Smooth muscle cell (in vitro differentiated cells): ENCODE measurements around the gene COL16A1. TPM values are rescaled to one million over a fixed set of nuclear protein-coding genes. Genes with fewer than 3 reads are reported as not detected.
A peak's percentile ranks its signal among the peaks of the same experiment; 100 is the strongest.

Experiments used
- DNase-seq: peaks from one replicate; lab custom pipeline; 2025; ENCODE audit not compliant: unreplicated experiment; lab: John Stamatoyannopoulos, UW
- H2AFZ ChIP-seq: fragments of 200-600 bp; sonication (generic); 2 replicates; pipeline ENCODE4 v1.6.0; 2016; ENCODE audit warnings: antibody characterized with exemption, low read depth, mild to moderate bottlenecking
- H3F3A ChIP-seq: fragments of 200-600 bp; sonication (generic); 2 replicates; pipeline ENCODE4 v1.6.0; 2017; ENCODE audit warnings: antibody characterized with exemption, low read depth
- H3K27ac ChIP-seq: fragments of 200-600 bp; sonication (generic); 2 replicates; pipeline ENCODE4 v1.5.1; 2016; ENCODE audit warnings: low read depth, mild to moderate bottlenecking
- H3K27me3 ChIP-seq: fragments of 200-600 bp; sonication (generic); 2 replicates; pipeline ENCODE4 v1.6.1; 2016; ENCODE audit warnings: low read depth, mild to moderate bottlenecking
- H3K36me3 ChIP-seq: fragments of 200-600 bp; sonication (generic); 2 replicates; pipeline ENCODE4 v1.5.1; 2016; ENCODE audit warnings: low read depth
- H3K4me1 ChIP-seq: fragments of 200-600 bp; sonication (generic); 2 replicates; pipeline ENCODE4 v1.5.1; 2016; ENCODE audit warnings: low read depth
- H3K4me2 ChIP-seq: fragments of 200-600 bp; sonication (generic); 2 replicates; pipeline ENCODE4 v1.6.0; 2016; ENCODE audit warnings: mild to moderate bottlenecking
- H3K4me3 ChIP-seq: fragments of 200-600 bp; sonication (generic); 2 replicates; pipeline ENCODE4 v1.5.1; 2016; ENCODE audit warnings: mild to moderate bottlenecking
- H3K79me2 ChIP-seq: fragments of 200-600 bp; sonication (generic); 2 replicates; pipeline ENCODE4 v1.6.0; 2016; ENCODE audit warnings: low read depth, mild to moderate bottlenecking
- H3K9ac ChIP-seq: fragments of 200-600 bp; sonication (generic); 2 replicates; pipeline ENCODE4 v1.6.0; 2016; ENCODE audit warnings: low read depth
- H3K9me3 ChIP-seq: fragments of 200-600 bp; sonication (generic); replicated peaks from 2 replicates; pipeline ENCODE4 v1.5.1; 2016; ENCODE audit warnings: low read depth
- H4K20me1 ChIP-seq: fragments of 200-600 bp; sonication (generic); 2 replicates; pipeline ENCODE4 v1.6.0; 2016; ENCODE audit warnings: low read depth
- WGBS: methylation state at CpG from one replicate; pipeline ENCODE4 v1.1.7; 2016; ENCODE audit warnings: low lambda C conversion rate; 5-methylcytosine and 5-hydroxymethylcytosine counted together
- polyA plus RNA-seq: library from polyadenylated mRNA; unstranded; fragments of >200 nt; fragmentation: Nextera tagmentation; extraction: Ambion mirVana; gene quantifications from 2 replicates; pipeline ENCODE4 v1.2.1, GENCODE V29; 2016
- total RNA-seq: library from RNA; depleted of rRNA; stranded (reverse); fragments of >200 nt; gene quantifications from 2 replicates; pipeline ENCODE4 v1.2.3, GENCODE V29; 2014
- TF ChIP-seq, protein P1 (sequence below): fragments of 200-600 bp; sonication (generic); IDR thresholded peaks from 2 replicates; pipeline ENCODE4 v1.5.1; 2017; ENCODE audit warnings: borderline replicate concordance, mild to moderate bottlenecking, antibody characterized with exemption; ENCODE audit not compliant: insufficient read depth, poor library complexity, severe bottlenecking

COL16A1 gene
- total and polyA plus RNA-seq, 2 experiments from 2014 or later: 67.3 to 152 TPM

DNA sequence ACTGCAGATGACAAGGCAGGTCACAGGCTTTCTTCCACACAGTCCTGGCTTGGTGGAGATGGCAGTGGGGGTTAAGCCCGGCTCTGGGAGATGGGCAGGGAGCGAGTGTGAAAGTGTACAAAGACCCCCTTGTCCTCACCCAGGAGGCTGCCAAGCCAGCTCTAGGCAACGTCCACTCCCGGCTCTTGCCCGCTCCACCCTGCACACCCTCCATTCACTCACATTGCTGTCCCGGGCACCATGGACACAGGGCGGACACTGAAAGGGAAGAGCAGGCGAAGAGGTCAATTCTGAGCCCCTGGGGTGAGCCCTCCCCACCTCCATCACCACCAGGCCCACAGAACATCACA is 8.9 kb downstream of the COL16A1 start:
- Histone ChIP-seq H3F3A (no peaks in the 10 kb centered on the region), H3K4me1 (peaks cover 7% of the 10 kb centered on the region), H3K9ac (no peak overlapping the region), H4K20me1 (no peaks in the 10 kb centered on the region), H3K79me2 (peaks cover 10% of the 10 kb centered on the region), H3K4me2 (no peak overlapping the region), H3K36me3 (no peaks in the 10 kb centered on the region), H3K27ac (no peak overlapping the region), H3K9me3 (no peaks in the 10 kb centered on the region), H2AFZ (no peak overlapping the region), H3K4me3 (no peak overlapping the region), H3K27me3 (no peaks in the 10 kb centered on the region)
- DNase-seq: no peak
- TF ChIP-seq, protein P1, sequence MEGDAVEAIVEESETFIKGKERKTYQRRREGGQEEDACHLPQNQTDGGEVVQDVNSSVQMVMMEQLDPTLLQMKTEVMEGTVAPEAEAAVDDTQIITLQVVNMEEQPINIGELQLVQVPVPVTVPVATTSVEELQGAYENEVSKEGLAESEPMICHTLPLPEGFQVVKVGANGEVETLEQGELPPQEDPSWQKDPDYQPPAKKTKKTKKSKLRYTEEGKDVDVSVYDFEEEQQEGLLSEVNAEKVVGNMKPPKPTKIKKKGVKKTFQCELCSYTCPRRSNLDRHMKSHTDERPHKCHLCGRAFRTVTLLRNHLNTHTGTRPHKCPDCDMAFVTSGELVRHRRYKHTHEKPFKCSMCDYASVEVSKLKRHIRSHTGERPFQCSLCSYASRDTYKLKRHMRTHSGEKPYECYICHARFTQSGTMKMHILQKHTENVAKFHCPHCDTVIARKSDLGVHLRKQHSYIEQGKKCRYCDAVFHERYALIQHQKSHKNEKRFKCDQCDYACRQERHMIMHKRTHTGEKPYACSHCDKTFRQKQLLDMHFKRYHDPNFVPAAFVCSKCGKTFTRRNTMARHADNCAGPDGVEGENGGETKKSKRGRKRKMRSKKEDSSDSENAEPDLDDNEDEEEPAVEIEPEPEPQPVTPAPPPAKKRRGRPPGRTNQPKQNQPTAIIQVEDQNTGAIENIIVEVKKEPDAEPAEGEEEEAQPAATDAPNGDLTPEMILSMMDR: no peak
- WGBS: 97% methylated on average over 8 of the region's 8 CpGs

DNA sequence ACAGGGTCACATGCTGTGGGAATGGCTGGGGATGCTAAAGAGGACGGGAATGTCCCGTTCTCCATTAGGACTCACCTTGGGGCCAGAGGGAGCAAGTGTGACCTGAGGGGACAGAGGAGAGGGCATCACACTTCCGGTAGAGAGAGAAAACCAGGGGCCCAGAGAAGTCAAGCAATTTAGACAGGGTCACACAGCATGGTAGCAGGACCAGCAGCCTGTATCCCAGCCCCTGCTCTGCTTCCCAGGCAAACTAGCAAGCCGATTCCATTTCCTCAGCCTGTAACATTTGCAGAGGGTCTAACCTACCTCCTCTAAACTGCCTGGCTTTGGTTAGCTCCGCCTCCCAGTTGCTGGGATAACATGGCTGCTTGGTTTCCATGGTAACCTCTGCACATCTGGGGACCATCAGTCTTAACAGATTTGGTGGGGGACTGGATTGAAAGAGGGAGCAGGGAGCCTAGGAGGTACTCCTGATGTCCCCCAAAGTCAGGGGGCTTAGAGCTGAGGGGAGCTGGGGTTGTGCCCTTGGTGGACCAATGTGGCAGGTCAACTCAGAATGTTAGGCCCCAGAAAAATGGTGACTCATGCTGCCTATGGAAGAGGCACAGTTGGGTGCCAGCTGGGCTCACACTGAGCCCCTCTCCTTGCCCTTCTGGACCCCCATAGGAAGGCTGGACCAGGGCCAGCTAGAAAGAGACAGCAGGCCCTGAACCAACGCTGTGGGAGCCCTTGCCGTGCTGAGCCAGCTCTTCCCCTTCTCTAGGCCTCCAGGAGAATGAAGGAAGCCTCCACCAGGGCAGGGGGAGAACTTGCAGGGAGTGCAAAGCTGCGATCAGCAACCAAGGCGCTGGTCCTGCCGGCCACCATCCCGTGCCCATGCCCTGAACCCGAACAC is 9.5 kb downstream of the COL16A1 start:
- Histone ChIP-seq H3K4me3 (no peak overlapping the region), H3K4me1 (peaks cover 12% of the 10 kb centered on the region), H3K79me2 (peaks cover 4% of the 10 kb centered on the region), H3K9me3 (no peaks in the 10 kb centered on the region), H3K27me3 (no peaks in the 10 kb centered on the region), H2AFZ (no peak overlapping the region), H3K9ac (no peak overlapping the region), H3F3A (no peaks in the 10 kb centered on the region), H3K27ac (no peak overlapping the region), H3K4me2 (no peak overlapping the region), H4K20me1 (no peaks in the 10 kb centered on the region), H3K36me3 (no peaks in the 10 kb centered on the region)
- 93% methylated on average over 12 of the region's 12 CpGs for WGBS
- no peak for DNase-seq
- TF ChIP-seq, protein P1: no peak

- no peak overlapping the region for H3K27ac ChIP-seq
- no peak overlapping the region for H3K4me3 ChIP-seq
- no peaks in the 10 kb centered on the region for H4K20me1 ChIP-seq
- WGBS: 88% methylated on average over 8 of the region's 10 CpGs
- peaks cover 13% of the 10 kb centered on the region for H3K4me1 ChIP-seq
- no peak overlapping the region for H3K4me2 ChIP-seq
- no peaks in the 10 kb centered on the region for H3K9me3 ChIP-seq
- H2AFZ ChIP-seq: no peak overlapping the region
- no peaks in the 10 kb centered on the region for H3K36me3 ChIP-seq
- TF ChIP-seq, protein P1: no peak
- H3K27me3 ChIP-seq: no peaks in the 10 kb centered on the region
- H3K79me2 ChIP-seq: no peaks in the 10 kb centered on the region
- no peak overlapping the region for H3K9ac ChIP-seq
- DNase-seq: no peak
- H3F3A ChIP-seq: no peaks in the 10 kb centered on the region
These were observed 10.6 kb downstream of the COL16A1 start for GRCh38 chr1:31693231-31693630.

DNA sequence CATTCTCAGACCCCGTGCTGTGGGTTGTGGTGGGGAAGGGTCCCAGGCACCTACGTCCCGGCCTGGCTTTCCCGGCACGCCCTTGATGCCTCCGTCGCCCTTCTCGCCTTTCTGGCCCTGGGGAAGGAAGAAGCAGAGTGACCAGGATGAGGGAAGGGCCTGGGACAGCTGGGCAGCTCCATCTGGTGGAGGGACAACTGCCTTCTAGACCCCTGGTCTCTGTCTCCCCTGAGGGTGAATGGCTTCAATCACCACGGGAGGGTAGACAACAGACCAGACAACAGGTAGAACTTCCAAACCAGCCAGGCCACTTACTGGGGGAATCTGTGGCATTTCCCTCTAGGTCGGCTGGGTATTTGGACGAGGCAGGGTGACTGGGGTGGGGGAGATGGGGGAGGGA is 11.9 kb downstream of the COL16A1 start:
- Histone ChIP-seq H3K79me2 (no peaks in the 10 kb centered on the region), H3K27ac (peak overlapping the region; percentile 4), H3K4me3 (no peak overlapping the region), H3K36me3 (no peaks in the 10 kb centered on the region), H2AFZ (no peak overlapping the region), H3K4me1 (peaks cover 13% of the 10 kb centered on the region), H3K9ac (no peak overlapping the region), H3K4me2 (no peak overlapping the region), H3K9me3 (no peaks in the 10 kb centered on the region), H4K20me1 (no peaks in the 10 kb centered on the region), H3K27me3 (no peaks in the 10 kb centered on the region), H3F3A (no peaks in the 10 kb centered on the region)
- TF ChIP-seq, protein P1: no peak
- 77% methylated on average over 11 of the region's 11 CpGs for WGBS
- no peak for DNase-seq
